HG03439 (cell line): ENCODE measurements around the gene DOCK6.
A peak's percentile ranks its signal among the peaks of the same experiment; 100 is the strongest.
"Not testable (repeated sequence)": the region's sequence is repeated elsewhere in the genome, so short reads cannot be mapped to it uniquely, and the experiment has no call there.

Experiments used
- ATAC-seq: cut with Tn5 transposase; IDR thresholded peaks from one replicate; pipeline ENCODE4 v1.9.1; 2021; ENCODE audit warnings: mild to moderate bottlenecking, moderate library complexity; ENCODE audit not compliant: unreplicated experiment

DOCK6 gene

GRCh38 chr19:11199517-11199916 lies 62.8 kb downstream of the DOCK6 start:
- ATAC-seq, result no peak

- no peak for ATAC-seq
Measured at GRCh38 chr19:11198769-11199424, 63.4 kb downstream of the DOCK6 start.

DNA sequence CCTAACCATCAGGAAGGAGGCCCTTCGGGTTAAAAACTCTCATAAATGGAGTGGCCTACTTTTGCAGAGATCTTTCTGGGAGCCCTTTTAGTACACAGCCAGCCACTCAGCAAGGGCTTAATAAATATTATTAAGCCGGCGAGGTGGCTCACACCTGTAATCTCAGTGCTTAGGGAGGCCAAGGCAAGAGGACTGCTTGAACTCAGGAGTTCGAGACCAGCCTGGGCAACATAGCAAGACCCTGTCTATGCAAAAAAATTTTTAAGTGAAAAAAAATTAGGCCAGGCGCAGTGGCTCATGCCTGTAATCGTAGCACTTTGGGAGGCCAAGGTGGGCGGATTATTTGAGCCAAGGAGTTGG lies 64.2 kb downstream of the DOCK6 start:
- ATAC-seq, result no peak

- peak; percentile 73 for ATAC-seq
Measured at GRCh38 chr19:11197291-11198174, 64.8 kb downstream of the DOCK6 start, which contains the start of gene KANK2. Gene KANK2 (minus strand): TSS chr19:11197545. CDS start chr19:11194511, 3,034 bp downstream.

- ATAC-seq, result no peak
Measured at GRCh38 chr19:11196406-11197287, 65.7 kb downstream of the DOCK6 start.

GRCh38 chr19:11195681-11196080 lies 66.6 kb downstream of the DOCK6 start:
- no peak for ATAC-seq

DNA sequence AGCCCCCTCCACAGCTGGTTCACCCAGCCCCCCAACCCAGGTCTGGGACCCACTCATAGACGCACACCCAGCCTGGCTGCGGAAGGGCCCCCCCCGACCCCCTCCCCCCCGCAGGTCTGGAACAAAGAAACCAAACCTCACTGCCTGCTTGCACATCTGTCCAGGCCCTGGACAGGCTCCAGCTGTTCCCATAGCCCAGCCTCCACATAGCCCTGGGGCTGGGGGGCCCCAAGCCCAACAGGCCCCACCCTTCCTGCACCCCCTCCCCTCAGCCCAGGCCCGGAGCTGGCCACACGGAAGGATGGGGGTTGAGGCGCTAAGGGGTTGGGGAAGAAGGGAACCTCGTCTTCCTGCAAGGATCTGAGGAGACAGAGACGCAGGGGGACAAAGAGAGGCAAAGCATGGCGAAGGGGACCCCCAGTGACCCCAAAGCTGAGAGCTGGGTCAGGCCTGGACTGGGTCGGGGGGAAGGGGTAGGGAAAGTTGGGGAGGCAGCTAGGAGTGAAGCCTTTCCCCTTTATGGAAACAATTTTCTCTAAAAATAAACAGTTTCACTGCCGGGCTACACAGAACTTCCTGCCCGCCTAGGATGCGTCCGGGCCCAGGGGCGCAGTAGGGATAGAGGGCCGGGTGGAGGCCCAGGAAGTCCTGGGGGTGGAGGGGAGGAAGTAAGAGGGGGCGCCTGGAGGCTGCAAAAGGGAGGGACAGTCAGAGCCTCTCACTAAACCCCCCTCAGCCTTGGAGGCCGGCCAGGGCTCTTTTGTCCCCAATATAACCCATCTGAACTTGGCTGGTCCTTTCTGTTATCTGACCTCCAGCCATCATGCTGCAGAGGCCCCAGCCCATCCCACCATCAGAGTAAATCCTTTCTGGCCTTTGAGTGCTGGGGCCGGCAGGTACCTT lies 67.4 kb downstream of the DOCK6 start:
- no peak for ATAC-seq

DNA sequence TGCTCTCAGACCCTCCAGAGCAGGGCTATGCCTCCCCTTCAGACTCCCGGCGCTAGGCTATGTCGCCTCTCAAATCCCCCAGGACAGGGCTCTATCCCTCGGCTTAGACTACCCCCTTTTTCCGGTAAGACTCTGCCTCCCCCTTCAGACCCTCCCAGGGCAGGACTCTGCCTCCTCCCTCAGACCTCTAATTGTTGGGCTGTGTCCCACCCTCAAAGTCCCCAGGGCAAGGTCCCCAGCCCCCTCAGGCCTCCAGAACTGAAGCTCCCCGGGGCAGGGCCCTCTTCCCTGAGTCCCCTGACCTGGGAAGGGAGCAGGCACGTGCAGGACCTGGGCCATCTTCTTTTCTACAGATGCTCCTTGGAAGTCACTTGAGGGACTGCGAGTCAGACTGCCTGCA lies 68.2 kb downstream of the DOCK6 start:
- ATAC-seq, result no peak

DNA sequence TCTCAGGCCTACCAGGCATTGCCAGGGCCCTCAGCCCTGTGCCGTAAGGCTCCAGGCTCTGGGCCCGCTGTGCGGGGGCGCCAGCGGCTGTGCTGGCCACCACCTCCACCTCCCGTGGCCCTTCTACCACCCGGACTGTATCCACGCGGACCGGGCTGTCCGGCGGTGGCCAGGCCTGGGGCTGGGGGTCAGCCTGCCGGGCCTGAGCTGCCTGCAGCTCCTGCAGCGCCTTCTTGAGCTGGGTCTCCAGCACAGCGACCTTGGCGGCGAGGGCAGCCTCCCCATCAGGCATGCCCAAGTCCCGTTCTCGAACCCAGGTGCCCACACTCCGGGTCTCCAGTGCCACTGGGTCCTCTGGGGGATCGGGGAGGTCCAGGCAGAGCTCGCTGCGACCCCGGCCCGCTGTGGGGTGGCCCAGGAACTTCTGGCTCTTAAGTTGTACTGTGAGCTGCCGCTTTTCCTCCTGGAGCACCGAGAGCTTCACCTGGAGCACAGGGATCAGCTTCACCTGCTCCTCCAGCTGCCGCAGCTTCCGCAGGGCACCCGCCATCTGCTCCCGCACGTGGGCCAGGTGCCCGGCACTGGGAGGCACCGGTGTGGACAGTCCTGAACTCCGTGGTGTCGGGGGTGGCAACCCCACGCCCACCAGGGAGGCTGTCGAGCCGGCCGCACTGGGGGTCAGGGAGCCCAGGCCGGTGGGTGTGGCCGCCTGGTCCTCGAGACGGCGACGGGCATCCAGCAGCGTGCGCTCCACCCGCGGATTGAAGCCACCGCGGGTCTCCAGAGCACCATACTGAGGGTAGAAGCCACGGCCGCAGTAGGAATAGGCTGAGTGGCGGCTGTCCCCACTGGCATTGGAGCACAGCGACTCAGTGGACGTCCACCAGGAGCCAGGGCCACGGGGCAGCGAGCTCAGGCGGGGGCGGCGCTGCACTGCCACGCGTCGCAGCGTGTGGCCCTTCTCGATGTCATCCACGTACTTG lies 69.1 kb downstream of the DOCK6 start:
- no peak for ATAC-seq

DNA sequence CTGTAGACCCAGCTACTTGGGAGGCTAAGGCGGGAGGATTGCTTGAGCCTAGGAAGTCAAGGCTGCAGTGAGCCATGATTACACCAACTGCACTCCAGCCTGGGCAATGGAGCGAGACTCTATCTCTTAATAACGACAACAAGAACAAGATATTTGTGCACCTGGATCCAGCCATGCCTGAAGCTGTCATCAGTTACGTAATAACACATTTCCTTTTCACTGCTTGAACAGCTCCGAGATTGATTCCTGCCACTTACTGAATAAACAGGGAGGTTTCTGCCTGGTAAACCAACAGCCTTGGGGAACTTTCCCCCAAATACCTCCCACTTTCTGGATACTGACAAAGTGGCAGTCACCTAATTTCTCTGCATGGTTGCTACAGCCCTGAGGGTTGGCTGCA lies 70.4 kb downstream of the DOCK6 start:
- no peak for ATAC-seq

DNA sequence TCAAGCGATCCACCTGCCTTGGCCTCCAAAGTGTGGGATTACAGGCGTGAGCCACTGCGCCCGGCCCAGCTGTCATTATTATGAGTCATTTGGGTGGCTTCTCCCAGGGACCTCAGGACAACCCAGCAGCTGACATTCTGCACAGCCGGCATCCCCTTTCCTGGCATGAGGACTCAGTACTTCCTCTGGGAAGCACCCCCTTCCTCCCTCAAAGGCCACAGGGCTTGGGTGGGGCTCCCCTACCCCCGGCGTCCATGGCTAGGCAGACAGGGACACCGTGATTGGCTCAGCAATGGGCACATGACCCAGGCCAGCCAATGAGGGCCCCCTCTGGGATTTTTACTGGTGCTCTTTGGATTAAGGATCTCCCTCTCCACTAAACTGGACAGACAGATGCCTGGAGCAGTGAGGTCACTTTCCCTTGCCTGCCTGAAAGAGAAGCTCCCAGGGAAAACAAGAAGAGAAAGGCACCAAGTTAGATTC lies 71.0 kb downstream of the DOCK6 start:
- ATAC-seq, result no peak

DNA sequence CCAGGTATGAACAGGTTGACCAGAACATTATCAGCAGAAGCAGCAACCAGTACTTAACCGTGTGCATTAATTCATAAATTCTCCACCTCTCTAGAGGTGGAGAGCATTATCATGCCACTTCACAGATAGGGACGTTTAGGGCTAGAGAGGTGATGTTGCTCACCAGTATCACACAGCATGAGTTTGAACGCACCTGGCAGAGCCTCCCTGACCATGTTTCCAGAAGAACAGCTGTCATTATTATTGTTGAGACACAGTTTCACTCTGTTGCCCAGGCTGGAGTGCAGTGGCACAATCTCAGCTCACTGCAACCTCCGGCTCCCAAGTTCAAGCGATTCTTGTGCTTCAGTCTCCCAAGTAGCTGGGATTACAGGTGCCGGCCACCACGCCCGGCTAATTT lies 71.8 kb downstream of the DOCK6 start:
- ATAC-seq, result no peak

DNA sequence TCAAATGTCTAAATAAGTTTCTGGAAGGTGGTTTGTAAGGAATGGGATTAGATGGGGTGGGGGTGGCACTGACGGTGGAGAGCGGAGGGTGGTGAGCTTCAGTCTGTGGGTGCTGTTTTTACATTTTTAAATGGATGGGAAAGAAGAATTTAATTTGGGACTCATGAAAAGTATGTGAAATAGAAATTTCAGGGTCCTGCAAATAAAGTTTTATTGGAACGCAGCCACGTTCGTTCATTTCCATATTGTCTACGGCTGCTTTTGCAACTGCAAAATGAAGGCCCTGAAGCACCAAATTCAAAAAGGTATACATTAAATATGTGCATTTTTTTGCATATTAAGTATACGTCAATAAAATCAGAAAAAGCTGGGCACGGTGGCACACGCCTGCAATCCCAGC lies 74.9 kb downstream of the DOCK6 start:
- ATAC-seq, result no peak

- ATAC-seq, result no peak
Measured at GRCh38 chr19:11182994-11183393, 79.3 kb downstream of the DOCK6 start.

GRCh38 chr19:11181488-11181887 lies 80.8 kb downstream of the DOCK6 start:
- no peak for ATAC-seq

GRCh38 chr19:11180975-11181374 lies 81.3 kb downstream of the DOCK6 start:
- not testable (repeated sequence) for ATAC-seq

DNA sequence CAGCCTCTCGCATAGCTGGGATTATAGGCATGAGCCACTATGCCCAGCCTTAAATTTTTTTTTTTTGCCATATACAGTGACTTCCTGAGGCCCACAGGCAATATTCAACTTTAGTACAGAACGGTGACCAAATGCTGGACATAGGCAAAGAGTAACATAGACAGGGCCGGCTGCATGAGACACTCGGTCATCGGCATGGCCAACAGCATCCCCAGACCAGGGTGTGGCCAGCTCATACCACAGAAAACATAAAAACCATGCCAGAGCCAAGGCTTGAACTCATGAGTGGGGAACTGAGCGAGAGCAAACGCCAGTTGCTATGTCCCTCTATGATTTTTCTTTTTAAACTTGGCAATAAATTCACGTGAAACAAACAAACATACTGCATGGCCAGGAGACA lies 82.0 kb downstream of the DOCK6 start:
- peak; percentile 11 for ATAC-seq

DNA sequence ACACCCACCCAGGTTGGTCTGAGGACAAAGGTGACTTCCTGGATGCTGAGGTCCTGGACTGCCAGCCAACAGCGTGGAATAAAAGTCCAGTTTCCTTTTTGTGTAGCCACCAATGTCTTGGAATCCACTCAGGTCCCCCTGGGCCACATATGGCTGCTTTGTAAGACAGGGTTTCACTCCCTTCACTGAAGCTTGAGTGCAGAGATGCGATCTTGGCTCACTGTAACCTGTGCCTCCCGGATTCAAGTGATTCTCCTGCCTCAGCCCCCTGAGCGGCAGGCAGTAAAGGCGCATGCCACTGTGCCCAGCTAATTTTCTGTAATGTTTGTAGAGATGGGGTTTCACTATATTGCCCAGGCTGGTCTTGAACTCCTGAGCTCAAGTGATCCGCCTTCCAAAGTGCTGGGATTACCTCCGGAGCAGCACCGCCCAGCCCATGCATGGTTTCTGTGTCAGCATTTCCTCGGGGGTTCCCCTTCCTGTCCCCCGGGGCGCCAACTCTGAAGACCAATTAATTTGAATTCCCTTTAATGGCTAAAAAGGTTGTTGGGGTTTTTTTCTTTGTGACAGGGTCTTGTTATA lies 82.5 kb downstream of the DOCK6 start:
- ATAC-seq, result peak; percentile 62

GRCh38 chr19:11179145-11179465 lies 83.2 kb downstream of the DOCK6 start:
- not testable (repeated sequence) for ATAC-seq
